NB4 (cell line): ENCODE data around the gene ABHD4.

Experiments used
- DNase-seq: peaks from one replicate; pipeline ENCODE4 v3.0.0; 2010; ENCODE audit warnings: low read depth
- H3K4me3 ChIP-seq: one replicate; pipeline ENCODE4 v1.5.1; 2011; ENCODE audit warnings: mild to moderate bottlenecking, low read depth, low read length, moderate library complexity
- MYC ChIP-seq: IDR thresholded peaks from 2 replicates; pipeline ENCODE4 v1.6.1; 2011; ENCODE audit warnings: low read depth, low read length
- POLR2A ChIP-seq: IDR thresholded peaks from 2 replicates; pipeline ENCODE4 v1.6.1; 2011; ENCODE audit warnings: mild to moderate bottlenecking; ENCODE audit not compliant: insufficient read length; ENCODE audit errors: extremely low read depth
- TF ChIP-seq, protein P1 (sequence below): IDR thresholded peaks from one replicate; pipeline ENCODE4 v1.5.1; 2012; ENCODE audit warnings: low read depth, low read length
- TF ChIP-seq, protein P2 (sequence below): IDR thresholded peaks from 2 replicates; pipeline ENCODE4 v1.6.1; 2011; ENCODE audit warnings: low read depth, low read length

ABHD4 gene

GRCh38 chr14:22556021-22556989 lies 41.8 kb upstream of the ABHD4 start:
- TF ChIP-seq POLR2A: peak; percentile 1
- TF ChIP-seq, protein P1, sequence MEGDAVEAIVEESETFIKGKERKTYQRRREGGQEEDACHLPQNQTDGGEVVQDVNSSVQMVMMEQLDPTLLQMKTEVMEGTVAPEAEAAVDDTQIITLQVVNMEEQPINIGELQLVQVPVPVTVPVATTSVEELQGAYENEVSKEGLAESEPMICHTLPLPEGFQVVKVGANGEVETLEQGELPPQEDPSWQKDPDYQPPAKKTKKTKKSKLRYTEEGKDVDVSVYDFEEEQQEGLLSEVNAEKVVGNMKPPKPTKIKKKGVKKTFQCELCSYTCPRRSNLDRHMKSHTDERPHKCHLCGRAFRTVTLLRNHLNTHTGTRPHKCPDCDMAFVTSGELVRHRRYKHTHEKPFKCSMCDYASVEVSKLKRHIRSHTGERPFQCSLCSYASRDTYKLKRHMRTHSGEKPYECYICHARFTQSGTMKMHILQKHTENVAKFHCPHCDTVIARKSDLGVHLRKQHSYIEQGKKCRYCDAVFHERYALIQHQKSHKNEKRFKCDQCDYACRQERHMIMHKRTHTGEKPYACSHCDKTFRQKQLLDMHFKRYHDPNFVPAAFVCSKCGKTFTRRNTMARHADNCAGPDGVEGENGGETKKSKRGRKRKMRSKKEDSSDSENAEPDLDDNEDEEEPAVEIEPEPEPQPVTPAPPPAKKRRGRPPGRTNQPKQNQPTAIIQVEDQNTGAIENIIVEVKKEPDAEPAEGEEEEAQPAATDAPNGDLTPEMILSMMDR: no peak
- peak; percentile 100 for TF ChIP-seq MYC
- TF ChIP-seq, protein P2, sequence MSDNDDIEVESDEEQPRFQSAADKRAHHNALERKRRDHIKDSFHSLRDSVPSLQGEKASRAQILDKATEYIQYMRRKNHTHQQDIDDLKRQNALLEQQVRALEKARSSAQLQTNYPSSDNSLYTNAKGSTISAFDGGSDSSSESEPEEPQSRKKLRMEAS: peak; percentile 98
- peak; percentile 99 for DNase-seq
- peak overlapping the region; percentile 66 for H3K4me3 ChIP-seq

GRCh38 chr14:22556990-22557623 lies 41.0 kb upstream of the ABHD4 start:
- H3K4me3 ChIP-seq: peak overlapping the region; percentile 66
- peak; percentile 93 for DNase-seq
- TF ChIP-seq, protein P1: peak; percentile 61
- TF ChIP-seq, protein P2: peak; percentile 39; the same call in 1 of the 2 replicates
- TF ChIP-seq POLR2A (peak; percentile 9), MYC (no peak)

GRCh38 chr14:22557846-22558220 lies 40.3 kb upstream of the ABHD4 start:
- peak overlapping the region; percentile 66 for H3K4me3 ChIP-seq
- TF ChIP-seq, protein P1: no peak
- TF ChIP-seq, protein P2: no peak
- TF ChIP-seq MYC (no peak), POLR2A (no peak)
- peak; percentile 37 for DNase-seq

- peak; percentile 36 for DNase-seq
- peak overlapping the region; percentile 66 for H3K4me3 ChIP-seq
- no peak for TF ChIP-seq MYC
- TF ChIP-seq, protein P2: no peak
- no peak for TF ChIP-seq POLR2A
- TF ChIP-seq, protein P1: no peak
Observed at GRCh38 chr14:22558221-22558913, 39.7 kb upstream of the ABHD4 start.

DNA sequence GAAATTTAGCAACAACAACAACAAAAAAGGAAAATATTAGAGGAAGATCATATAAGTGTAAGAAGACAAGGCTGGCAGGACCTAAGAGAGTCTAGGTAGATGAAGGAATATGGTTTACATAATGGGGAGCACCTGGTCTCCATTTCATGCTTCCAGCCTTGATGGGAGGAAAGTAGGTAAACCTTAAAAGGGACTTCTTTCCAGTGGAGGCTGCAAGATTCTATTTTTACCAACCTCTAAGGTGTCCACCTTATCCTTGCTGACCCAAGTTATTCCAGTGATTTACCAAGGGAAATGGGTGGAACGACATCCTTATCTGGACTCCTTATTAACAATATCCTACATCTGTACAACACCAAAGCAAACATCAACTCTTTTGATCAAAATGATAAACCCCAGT lies 39.1 kb upstream of the ABHD4 start:
- no peak overlapping the region for H3K4me3 ChIP-seq
- no peak for DNase-seq
- TF ChIP-seq, protein P1: no peak
- no peak for TF ChIP-seq MYC
- no peak for TF ChIP-seq POLR2A
- TF ChIP-seq, protein P2: no peak
